Adrenal gland (tissue), 12 donors: Measurements from ENCODE around the gene C6orf89. TPM values are rescaled to one million over a fixed set of nuclear protein-coding genes. Genes with fewer than 3 reads are reported as not detected.
"Not testable (repeated sequence)": the region's sequence is repeated elsewhere in the genome, so short reads cannot be mapped to it uniquely, and the experiment has no call there.

Source experiments
- DNase-seq, 7 donors: peaks; one replicate each; pipeline ENCODE4 v3.0.0-alpha.2; 2019 to 2020
- H3K27ac ChIP-seq, 5 donors: fragments of 200-600 bp; sonication (generic) in 4 of 5; 1 replicate in 3 of 5; 2 replicates in 2 of 5; pipeline versions ENCODE4 v1.5.1 to v1.8.0; 2016 to 2020; ENCODE audit warnings: mild to moderate bottlenecking in 1 of 5
- H3K27me3 ChIP-seq: fragments of 200-600 bp; 2 replicates; pipeline ENCODE4 v1.8.0; 2021
- H3K36me3 ChIP-seq, 2 donors: fragments of 200-600 bp; replicated peaks in 1 of 2; 1 replicate in 1 of 2; 2 replicates in 1 of 2; pipeline versions ENCODE4 v1.5.1 to v1.8.0; 2018 to 2022
- H3K4me1 ChIP-seq, 2 donors: fragments of 200-600 bp; replicated peaks in 1 of 2; 1 replicate in 1 of 2; 2 replicates in 1 of 2; pipeline versions ENCODE4 v1.5.1 to v1.8.0; 2018 to 2021
- H3K4me3 ChIP-seq, 4 donors: fragments of 200-600 bp; sonication (generic) in 3 of 4; one replicate each; pipeline ENCODE4 v1.5.1; 2016 to 2018
- H3K9me3 ChIP-seq, 3 donors: fragments of 200-600 bp; sonication (generic) in 1 of 3; replicated peaks in 1 of 3; 1 replicate in 2 of 3; 2 replicates in 1 of 3; pipeline versions ENCODE4 v1.5.1 to v1.8.0; 2016 to 2021
- POLR2A ChIP-seq, 2 donors: fragments of 450-650 bp; IDR thresholded peaks; one replicate each; pipeline ENCODE4 v1.6.1; 2017; ENCODE audit warnings: antibody characterized with exemption in 2 of 2, mild to moderate bottlenecking in 2 of 2, moderate library complexity in 1 of 2
- WGBS, 4 donors: extraction: QIAGEN DNeasy Blood & Tissue Kit in 2 of 4; methylation state at CpG; one replicate each; pipeline versions ENCODE4 v1.1.5 to v1.1.7; 2013 to 2017; 5-methylcytosine and 5-hydroxymethylcytosine counted together
- intact Hi-C, 2 donors: fragments of 100-400 bp; cut with DNase I; formaldehyde crosslinking; loops; one replicate each; pipeline versions ENCODE4 v1.14.1 to v1.15.0; 2022 to 2023
- polyA plus RNA-seq, 3 donors: library from polyadenylated mRNA; stranded (reverse); fragments of 200-250 nt in 2 of 3; fragments of 350-450 nt in 1 of 3; fragmentation: Illumina TruSeq in 1 of 3; extraction: RNeasy Lipid Tissue Mini Kit (QIAGEN cat#74804) in 1 of 3; gene quantifications; one replicate each; pipeline ENCODE4 v1.2.3, GENCODE V29; 2013 to 2014
- total RNA-seq, 9 donors: library from RNA; depleted of rRNA in 4 of 9; stranded (reverse); fragments of >200 nt in 4 of 9; fragments of 120-200 nt in 1 of 9; fragmentation: NEBNext Ultra II Directional in 1 of 9; extraction: Animal tissue kit (Norgen Biotek cat#: 25700) in 1 of 9; gene quantifications; one replicate each; pipeline versions ENCODE4 v1.1.0 to v1.2.4, GENCODE V29; 2013 to 2023
- TF ChIP-seq, protein P1 (sequence below), 6 experiments: fragments of 450-650 bp in 4 of 6; fragments of 200-600 bp in 2 of 6; sonication (generic) in 1 of 6; IDR thresholded peaks; 1 replicate in 5 of 6; 2 replicates in 1 of 6; pipeline versions ENCODE4 v1.5.1 to v1.8.0; 2016 to 2021; ENCODE audit warnings: antibody characterized with exemption in 6 of 6, mild to moderate bottlenecking in 2 of 6, moderate library complexity in 1 of 6
- donor health status: healthy with polysubstance abuse.
- donor health status: Bipolar disorder and iron deficiency.
- donor health status: DM: yes; HTN: yes; CAD: no.
- donor health status: DM: no; HTN: no; CAD: no.
- donor health status: DM: no; HTN: no; CAD: no.
- donor health status: DM: yes; HTN: yes; CAD: no.

C6orf89 gene
- total and polyA plus RNA-seq, 12 donors: 17.5 to 107 (median 75.7) TPM

DNA sequence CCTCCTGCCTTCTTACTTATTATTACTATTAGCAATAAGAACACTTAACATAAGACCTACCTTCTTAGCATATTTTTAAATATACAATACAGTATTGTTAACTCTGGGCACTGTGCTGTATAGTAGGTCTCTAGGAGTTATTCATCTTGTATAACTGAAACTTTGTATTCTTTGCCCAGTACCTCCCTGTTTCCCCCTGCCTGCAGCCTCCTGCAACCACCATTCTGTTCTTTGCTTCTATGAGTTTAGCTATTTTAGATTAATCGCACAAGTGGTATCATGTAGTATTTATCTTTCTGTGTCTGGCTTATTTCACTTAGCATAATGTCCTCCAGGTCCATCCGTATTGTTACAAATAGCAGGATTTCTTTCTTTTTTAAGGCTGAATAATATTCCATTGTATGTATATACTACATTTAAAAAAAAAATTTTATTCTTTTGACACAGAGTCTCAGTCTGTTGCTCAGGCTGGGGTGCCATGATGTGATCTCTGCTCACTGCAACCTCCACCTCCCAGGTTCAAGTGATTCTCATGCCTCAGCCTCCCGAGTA lies 4.4 kb downstream of the C6orf89 start:
- Histone ChIP-seq H3K27me3 (no peaks in the 10 kb centered on the region), H3K4me3 (no peak overlapping the region), H3K4me1 (peaks cover 17 to 29% of the 10 kb centered on the region in 2 donors), H3K9me3 (no peaks in the 10 kb centered on the region), H3K36me3 (peaks cover 0 to 8% of the 10 kb centered on the region in 2 donors), H3K27ac (no peak overlapping the region)
- 91 to 98% (median 94%) methylated on average over 3 of the region's 3 CpGs for WGBS, 4 donors
- TF ChIP-seq POLR2A (IDR thresholded peaks at IDR 0.05): no peak
- TF ChIP-seq, protein P1, sequence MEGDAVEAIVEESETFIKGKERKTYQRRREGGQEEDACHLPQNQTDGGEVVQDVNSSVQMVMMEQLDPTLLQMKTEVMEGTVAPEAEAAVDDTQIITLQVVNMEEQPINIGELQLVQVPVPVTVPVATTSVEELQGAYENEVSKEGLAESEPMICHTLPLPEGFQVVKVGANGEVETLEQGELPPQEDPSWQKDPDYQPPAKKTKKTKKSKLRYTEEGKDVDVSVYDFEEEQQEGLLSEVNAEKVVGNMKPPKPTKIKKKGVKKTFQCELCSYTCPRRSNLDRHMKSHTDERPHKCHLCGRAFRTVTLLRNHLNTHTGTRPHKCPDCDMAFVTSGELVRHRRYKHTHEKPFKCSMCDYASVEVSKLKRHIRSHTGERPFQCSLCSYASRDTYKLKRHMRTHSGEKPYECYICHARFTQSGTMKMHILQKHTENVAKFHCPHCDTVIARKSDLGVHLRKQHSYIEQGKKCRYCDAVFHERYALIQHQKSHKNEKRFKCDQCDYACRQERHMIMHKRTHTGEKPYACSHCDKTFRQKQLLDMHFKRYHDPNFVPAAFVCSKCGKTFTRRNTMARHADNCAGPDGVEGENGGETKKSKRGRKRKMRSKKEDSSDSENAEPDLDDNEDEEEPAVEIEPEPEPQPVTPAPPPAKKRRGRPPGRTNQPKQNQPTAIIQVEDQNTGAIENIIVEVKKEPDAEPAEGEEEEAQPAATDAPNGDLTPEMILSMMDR (IDR thresholded peaks at IDR 0.05): peak in 1 of 6 experiments; percentile 7
- no peak for DNase-seq
- intact Hi-C loops: loop anchor here (5.0 to 10.0 kb wide), 2 partner anchors 87 to 125 kb away; no protein-coding TSS in a partner anchor

DNA sequence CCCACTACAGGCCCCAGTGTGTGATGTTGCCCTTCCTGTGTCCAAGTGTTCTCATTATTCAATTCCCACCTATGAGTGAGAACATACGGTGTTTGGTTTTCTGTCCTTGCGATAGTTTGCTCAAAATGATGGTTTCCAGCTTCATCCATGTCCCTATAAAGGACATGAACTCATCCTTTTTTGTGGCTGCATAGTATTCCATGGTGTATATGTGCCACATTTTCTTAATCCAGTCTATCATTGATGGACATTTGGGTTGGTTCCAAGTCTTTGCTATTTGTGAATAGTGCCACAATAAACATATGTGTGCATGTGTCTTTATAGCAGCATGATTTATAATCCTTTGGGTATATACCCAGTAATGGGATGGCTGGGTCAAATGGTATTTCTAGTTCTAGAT lies 5.4 kb downstream of the C6orf89 start:
- intact Hi-C loops: loop anchor here (5.0 to 10.0 kb wide), 2 partner anchors 86 to 124 kb away; no protein-coding TSS in a partner anchor
- H3K4me3 ChIP-seq, H3K9me3 ChIP-seq, H3K27me3 ChIP-seq, H3K27ac ChIP-seq, H3K36me3 ChIP-seq, DNase-seq: not testable (repeated sequence)
- H3K4me1 ChIP-seq: peaks cover 17 to 25% of the 10 kb centered on the region in 2 donors
- 94 to 100% (median 100%) methylated on average over 2 of the region's 2 CpGs for WGBS, 4 donors

DNA sequence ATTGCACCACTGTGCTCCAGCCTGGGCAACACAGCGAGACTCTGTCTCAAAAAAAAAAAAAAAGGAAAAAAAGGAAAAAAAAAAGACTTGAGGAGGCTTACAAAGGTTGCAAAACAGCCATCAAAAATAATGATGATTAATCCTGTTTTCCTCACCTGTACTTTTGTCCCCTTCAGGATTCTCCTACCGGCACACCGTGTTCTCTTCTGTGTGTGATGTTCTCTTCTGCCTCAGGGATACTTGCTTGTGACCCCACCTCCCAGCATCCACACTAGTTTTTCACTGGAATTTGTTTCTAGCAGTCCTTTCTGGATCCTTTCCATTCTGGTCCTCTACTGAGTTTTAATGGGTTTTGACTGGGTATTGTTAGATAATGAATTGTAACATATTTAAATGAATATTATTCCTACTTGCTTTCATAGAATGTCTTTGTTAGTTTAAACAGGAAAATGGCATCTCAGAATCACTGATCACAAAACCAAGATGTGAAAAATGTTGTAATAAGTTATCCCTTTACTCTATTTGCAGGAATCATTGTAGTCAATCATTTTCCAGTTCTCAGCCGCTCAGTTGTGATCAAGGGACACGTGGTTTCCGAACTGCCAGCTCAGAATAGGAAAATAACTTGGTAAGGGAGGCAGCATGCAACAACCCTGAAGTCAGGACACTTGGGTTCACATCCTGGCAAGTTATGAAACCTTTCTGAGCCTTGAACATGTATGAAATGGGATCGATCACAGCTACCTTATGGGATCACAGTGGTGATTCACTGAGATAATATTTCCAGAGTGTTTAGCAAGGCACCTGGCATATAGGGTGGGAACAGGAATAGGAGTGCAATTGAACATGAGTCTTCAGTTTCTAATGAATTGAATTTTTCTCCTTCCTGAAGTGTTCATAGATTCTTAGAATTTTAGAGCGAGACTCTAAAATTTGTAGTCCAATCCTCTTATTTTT lies 8.5 kb downstream of the C6orf89 start:
- Histone ChIP-seq H3K4me3 (no peak overlapping the region), H3K36me3 (peaks cover 0 to 8% of the 10 kb centered on the region in 2 donors), H3K9me3 (no peaks in the 10 kb centered on the region), H3K27me3 (no peaks in the 10 kb centered on the region), H3K27ac (no peak overlapping the region), H3K4me1 (peaks cover 6 to 18% of the 10 kb centered on the region in 2 donors)
- no peak for DNase-seq
- WGBS, 4 donors: 86 to 92% (median 90%) methylated on average over 8 of the region's 8 CpGs
- TF ChIP-seq POLR2A (IDR thresholded peaks at IDR 0.05): no peak
- TF ChIP-seq, protein P1 (IDR thresholded peaks at IDR 0.05): no peak
- intact Hi-C loops: loop anchor here (5.0 to 10.0 kb wide), 2 partner anchors 83 to 121 kb away; no protein-coding TSS in a partner anchor

DNA sequence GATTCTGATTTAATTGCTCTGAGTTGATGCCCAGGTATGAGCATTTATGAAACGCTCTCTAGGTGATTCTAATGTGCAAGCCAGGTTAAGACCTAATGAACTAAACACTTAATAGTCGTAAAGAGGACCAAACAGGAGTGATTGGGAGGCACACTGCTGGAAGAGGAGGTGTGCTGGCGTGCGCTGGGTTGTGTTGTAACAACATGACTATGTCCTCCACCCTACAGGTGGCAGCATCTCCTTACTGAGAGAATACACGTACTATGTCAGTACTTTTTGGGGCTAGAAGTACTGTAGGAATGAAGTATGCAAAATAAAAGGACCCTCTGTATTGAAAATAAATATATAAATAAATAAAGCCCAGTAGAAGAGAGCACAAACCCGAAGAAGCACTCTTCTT lies 11.9 kb downstream of the C6orf89 start:
- no peak for TF ChIP-seq POLR2A (IDR thresholded peaks at IDR 0.05)
- TF ChIP-seq, protein P1 (IDR thresholded peaks at IDR 0.05): peak in 2 of 6 experiments; percentile 15 to 17
- no peak overlapping the region for H3K4me3 ChIP-seq
- 76 to 89% (median 84%) methylated on average over 6 of the region's 6 CpGs for WGBS, 4 donors
- peak in 1 of 7 donors; percentile 33 for DNase-seq
- H3K27me3 ChIP-seq: no peaks in the 10 kb centered on the region
- H3K36me3 ChIP-seq: peaks cover 0 to 39% of the 10 kb centered on the region in 2 donors
- no peak overlapping the region for H3K27ac ChIP-seq
- H3K4me1 ChIP-seq: peaks cover 8 to 9% of the 10 kb centered on the region in 2 donors
- no peaks in the 10 kb centered on the region for H3K9me3 ChIP-seq
- intact Hi-C loops: loop anchor here in 1 of 2 donors (10.0 kb wide), 1 partner anchor 117 kb away; no protein-coding TSS in a partner anchor
